ENCODE data around the gene SS18L1.

DNA sequence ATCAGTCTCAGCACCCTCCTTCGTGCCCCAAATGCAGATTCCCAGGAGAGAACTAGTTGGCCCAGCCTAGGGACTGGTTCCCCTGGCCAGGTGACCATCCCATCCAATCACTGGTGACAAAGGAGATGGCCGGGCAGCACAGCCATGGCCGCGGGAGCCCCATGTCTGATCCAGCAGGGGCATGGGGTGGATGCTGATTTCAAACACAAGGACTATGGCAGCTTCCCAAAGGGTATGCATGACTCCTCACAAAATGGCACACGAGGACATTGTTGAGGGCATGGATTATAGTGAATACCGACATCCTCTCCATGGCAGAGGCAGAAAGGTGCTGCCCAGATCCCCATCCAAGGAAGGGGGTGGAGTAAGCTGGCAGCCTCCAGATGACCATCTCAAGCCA is 31.2 kb upstream of the SS18L1 start:
- TF ChIP-seq, protein P1, sequence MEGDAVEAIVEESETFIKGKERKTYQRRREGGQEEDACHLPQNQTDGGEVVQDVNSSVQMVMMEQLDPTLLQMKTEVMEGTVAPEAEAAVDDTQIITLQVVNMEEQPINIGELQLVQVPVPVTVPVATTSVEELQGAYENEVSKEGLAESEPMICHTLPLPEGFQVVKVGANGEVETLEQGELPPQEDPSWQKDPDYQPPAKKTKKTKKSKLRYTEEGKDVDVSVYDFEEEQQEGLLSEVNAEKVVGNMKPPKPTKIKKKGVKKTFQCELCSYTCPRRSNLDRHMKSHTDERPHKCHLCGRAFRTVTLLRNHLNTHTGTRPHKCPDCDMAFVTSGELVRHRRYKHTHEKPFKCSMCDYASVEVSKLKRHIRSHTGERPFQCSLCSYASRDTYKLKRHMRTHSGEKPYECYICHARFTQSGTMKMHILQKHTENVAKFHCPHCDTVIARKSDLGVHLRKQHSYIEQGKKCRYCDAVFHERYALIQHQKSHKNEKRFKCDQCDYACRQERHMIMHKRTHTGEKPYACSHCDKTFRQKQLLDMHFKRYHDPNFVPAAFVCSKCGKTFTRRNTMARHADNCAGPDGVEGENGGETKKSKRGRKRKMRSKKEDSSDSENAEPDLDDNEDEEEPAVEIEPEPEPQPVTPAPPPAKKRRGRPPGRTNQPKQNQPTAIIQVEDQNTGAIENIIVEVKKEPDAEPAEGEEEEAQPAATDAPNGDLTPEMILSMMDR (conservative IDR thresholded peaks at IDR 0.05), result no peak
- TF ChIP-seq ZFX (IDR thresholded peaks at IDR 0.05), result no peak

Measured in C4-2B (cell line).